ENCODE measurements around the gene HRH4. TPM values are rescaled to one million over a fixed set of nuclear protein-coding genes. Genes with fewer than 3 reads are reported as not detected.

HRH4 gene
- total RNA-seq, 1 experiment from 2014 or later: not detected

DNA sequence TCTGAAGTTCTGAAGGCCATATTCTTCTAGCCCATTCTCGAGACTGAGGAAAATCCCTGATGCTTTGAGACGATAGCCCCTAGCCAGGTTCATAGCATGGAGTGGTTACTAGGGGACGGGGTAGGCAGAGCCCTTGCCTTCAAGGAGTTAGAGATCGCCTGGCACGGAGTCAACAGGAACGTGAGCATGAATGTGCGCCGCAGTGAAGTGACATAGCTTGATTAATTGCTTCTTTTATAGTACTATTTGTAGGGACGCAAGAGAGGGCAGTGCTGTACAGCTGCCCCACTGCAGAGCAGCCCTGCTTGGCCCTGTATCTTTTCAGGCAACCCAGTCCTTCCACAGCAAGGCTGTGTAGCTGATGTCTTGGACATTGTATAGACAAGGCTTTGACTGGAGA lies 26.2 kb downstream of the HRH4 start:
- H3K14ac ChIP-seq (ENCODE audit: insufficient read depth, low read length): no peak overlapping the region
- H3K4me1 ChIP-seq (ENCODE audit: insufficient read depth, low read length): no peaks in the 10 kb centered on the region
- no peak overlapping the region for H3K56ac ChIP-seq (ENCODE audit: insufficient read length, low read depth, low read length)
- H3K4me1 Mint-ChIP-seq: no peaks in the 10 kb centered on the region
- no peak overlapping the region for H2BK12ac ChIP-seq (ENCODE audit: insufficient read length, low read depth, low read length)
- no peak overlapping the region for H2AK5ac ChIP-seq (ENCODE audit: insufficient read length, low read length)
- no peak overlapping the region for H3T11ph ChIP-seq (ENCODE audit: low read length)
- H3K27ac Mint-ChIP-seq: peak overlapping the region in 1 of 3 experiments; percentile 66; a peak in 1 of 7 replicates
- H2BK20ac ChIP-seq (ENCODE audit: low read depth, low read length, poor library complexity, severe bottlenecking): no peak overlapping the region
- no peak overlapping the region for H2AFZ ChIP-seq (ENCODE audit: low read length)
- H3K4me2 ChIP-seq (ENCODE audit: insufficient read depth, insufficient read length, low read length): no peak overlapping the region
- H3K23me2 ChIP-seq (ENCODE audit: insufficient read length, low read depth, low read length, poor library complexity, severe bottlenecking): no peaks in the 10 kb centered on the region
- H2BK15ac ChIP-seq (ENCODE audit: low read depth, low read length): no peak overlapping the region
- no peak overlapping the region for H3K27ac ChIP-seq (ENCODE audit: insufficient read length, low read depth, low read length)
- H3K18ac ChIP-seq (ENCODE audit: insufficient read length, low read depth, low read length): no peak overlapping the region
- no peak overlapping the region for H2BK5ac ChIP-seq (ENCODE audit: insufficient read length, low read length)
- DNase-seq: no peak
- no peak overlapping the region for H3K9ac ChIP-seq (ENCODE audit: extremely low read depth, insufficient read length, low read length)
- no peak overlapping the region for H4K5ac ChIP-seq (ENCODE audit: insufficient read length, low read depth, low read length)
- no peak overlapping the region for H4K8ac ChIP-seq (replicated peaks; ENCODE audit: insufficient read length, low read depth, low read length)
- H3K4me3 Mint-ChIP-seq: no peak overlapping the region
- no peaks in the 10 kb centered on the region for H3K9me3 ChIP-seq (ENCODE audit: control insufficient read depth, low read depth, low read length)
- no peaks in the 10 kb centered on the region for H4K20me1 ChIP-seq (ENCODE audit: control insufficient read depth, insufficient read depth, insufficient read length)
- WGBS (ENCODE audit: extremely low coverage, insufficient read length, low lambda C conversion rate): no CpG with 5 or more reads among the region's 9 CpGs
- no peak overlapping the region for H3K4ac ChIP-seq (ENCODE audit: low read depth, low read length)
- TF ChIP-seq, protein P1, sequence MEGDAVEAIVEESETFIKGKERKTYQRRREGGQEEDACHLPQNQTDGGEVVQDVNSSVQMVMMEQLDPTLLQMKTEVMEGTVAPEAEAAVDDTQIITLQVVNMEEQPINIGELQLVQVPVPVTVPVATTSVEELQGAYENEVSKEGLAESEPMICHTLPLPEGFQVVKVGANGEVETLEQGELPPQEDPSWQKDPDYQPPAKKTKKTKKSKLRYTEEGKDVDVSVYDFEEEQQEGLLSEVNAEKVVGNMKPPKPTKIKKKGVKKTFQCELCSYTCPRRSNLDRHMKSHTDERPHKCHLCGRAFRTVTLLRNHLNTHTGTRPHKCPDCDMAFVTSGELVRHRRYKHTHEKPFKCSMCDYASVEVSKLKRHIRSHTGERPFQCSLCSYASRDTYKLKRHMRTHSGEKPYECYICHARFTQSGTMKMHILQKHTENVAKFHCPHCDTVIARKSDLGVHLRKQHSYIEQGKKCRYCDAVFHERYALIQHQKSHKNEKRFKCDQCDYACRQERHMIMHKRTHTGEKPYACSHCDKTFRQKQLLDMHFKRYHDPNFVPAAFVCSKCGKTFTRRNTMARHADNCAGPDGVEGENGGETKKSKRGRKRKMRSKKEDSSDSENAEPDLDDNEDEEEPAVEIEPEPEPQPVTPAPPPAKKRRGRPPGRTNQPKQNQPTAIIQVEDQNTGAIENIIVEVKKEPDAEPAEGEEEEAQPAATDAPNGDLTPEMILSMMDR (conservative IDR thresholded peaks at IDR 0.05): no peak
- no peaks in the 10 kb centered on the region for H3K79me1 ChIP-seq (ENCODE audit: insufficient read depth, low read depth, low read length, poor library complexity, severe bottlenecking)
- H3K23ac ChIP-seq (ENCODE audit: insufficient read length, low read depth, low read length): no peak overlapping the region
- H2BK120ac ChIP-seq (ENCODE audit: low read depth, low read length, poor library complexity, severe bottlenecking): no peak overlapping the region
- no peaks in the 10 kb centered on the region for H3K27me3 ChIP-seq (ENCODE audit: insufficient read depth, low read length)
- H3K36me3 Mint-ChIP-seq (ENCODE audit: insufficient read depth in 1 of 3, low read depth in 3 of 3): no peaks in the 10 kb centered on the region
- no peaks in the 10 kb centered on the region; a peak in 1 of 5 replicates for H3K9me3 Mint-ChIP-seq
- no peak overlapping the region for H4K91ac ChIP-seq (ENCODE audit: insufficient read length, low read depth, low read length)
- H3K79me2 ChIP-seq (ENCODE audit: insufficient read depth, low read length): no peaks in the 10 kb centered on the region
- no peaks in the 10 kb centered on the region for H3K27me3 Mint-ChIP-seq (ENCODE audit: low read depth)

All from H9 (cell line).